GM12865 (cell line): ENCODE data around the gene FNDC1.

Experiments
- DNase-seq: peaks from one replicate; pipeline ENCODE4 v3.0.0; 2010; ENCODE audit warnings: low read depth
- H3K4me3 ChIP-seq: 2 replicates; pipeline ENCODE4 v1.5.1; 2011; ENCODE audit warnings: mild to moderate bottlenecking, low read depth, low read length, control low read depth
- TF ChIP-seq, protein P1 (sequence below): IDR thresholded peaks from 2 replicates; pipeline ENCODE4 v1.5.1; 2011; ENCODE audit warnings: low read length, control low read depth, low read depth, inconsistent platforms; ENCODE audit not compliant: insufficient read depth; ENCODE audit errors: missing control alignments

FNDC1 gene

DNA sequence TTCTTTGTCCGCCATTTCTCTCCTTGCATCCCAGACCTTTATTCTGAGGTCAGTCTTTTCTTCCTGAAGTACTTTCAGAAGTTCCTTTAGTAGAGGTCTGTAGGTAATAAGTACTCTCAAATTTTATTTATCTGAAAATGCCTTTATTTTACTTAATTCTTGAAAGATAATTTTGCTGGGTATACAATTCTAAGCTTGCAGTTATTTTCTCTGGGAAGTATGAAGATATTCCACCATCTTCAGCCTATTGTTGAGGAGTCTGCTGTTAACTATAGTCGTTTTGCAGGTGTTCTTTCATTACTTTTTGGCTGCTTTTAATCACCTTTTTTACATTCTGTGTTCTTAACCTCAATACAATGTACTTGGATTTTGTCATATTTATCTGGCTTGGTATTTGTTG is 13.5 kb upstream of the FNDC1 start:
- H3K4me3 ChIP-seq: no peak overlapping the region
- DNase-seq: no peak
- TF ChIP-seq, protein P1, sequence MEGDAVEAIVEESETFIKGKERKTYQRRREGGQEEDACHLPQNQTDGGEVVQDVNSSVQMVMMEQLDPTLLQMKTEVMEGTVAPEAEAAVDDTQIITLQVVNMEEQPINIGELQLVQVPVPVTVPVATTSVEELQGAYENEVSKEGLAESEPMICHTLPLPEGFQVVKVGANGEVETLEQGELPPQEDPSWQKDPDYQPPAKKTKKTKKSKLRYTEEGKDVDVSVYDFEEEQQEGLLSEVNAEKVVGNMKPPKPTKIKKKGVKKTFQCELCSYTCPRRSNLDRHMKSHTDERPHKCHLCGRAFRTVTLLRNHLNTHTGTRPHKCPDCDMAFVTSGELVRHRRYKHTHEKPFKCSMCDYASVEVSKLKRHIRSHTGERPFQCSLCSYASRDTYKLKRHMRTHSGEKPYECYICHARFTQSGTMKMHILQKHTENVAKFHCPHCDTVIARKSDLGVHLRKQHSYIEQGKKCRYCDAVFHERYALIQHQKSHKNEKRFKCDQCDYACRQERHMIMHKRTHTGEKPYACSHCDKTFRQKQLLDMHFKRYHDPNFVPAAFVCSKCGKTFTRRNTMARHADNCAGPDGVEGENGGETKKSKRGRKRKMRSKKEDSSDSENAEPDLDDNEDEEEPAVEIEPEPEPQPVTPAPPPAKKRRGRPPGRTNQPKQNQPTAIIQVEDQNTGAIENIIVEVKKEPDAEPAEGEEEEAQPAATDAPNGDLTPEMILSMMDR: no peak

DNA sequence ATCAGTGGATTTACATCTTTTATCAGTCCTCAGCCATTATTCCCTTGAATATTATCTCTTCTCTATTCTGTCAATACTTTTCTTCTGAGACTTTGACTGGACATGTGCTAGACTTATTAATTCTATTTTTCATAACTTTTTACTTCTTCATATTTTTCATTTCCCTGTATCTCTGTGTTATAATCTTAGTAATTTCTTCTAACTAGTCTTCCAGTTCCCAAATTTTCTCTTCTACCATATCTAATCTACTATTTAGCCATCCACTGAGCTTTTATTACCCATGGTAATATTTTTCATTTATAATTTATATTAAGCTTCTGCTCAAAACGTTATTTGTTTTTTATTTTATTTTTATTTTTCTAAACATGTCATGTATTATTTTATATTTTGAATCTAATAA is 13.1 kb upstream of the FNDC1 start:
- H3K4me3 ChIP-seq: no peak overlapping the region

DNA sequence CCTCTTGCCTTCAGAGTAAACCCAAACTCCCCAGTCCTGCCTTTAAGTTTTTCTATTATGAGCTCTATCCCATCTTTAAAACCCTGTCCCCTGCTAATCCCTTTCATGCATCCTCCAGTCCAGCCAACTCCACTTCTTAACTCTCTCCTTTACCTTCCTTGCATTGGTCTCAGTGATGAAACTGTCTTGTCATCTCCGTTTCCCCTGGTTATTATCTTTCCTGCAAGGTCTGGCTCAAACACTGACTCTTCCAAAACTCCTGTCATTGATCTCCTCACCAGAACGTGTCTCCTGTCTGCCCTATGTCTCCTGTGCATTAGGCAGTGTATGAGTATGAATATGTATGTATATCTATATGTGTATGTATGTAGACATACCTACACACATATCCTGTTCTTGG is 11.8 kb upstream of the FNDC1 start:
- DNase-seq: no peak
- TF ChIP-seq, protein P1: no peak

More for the DNA sequence above, 13.1 kb upstream of the FNDC1 start:
- DNase-seq: no peak
- TF ChIP-seq, protein P1: no peak

DNA sequence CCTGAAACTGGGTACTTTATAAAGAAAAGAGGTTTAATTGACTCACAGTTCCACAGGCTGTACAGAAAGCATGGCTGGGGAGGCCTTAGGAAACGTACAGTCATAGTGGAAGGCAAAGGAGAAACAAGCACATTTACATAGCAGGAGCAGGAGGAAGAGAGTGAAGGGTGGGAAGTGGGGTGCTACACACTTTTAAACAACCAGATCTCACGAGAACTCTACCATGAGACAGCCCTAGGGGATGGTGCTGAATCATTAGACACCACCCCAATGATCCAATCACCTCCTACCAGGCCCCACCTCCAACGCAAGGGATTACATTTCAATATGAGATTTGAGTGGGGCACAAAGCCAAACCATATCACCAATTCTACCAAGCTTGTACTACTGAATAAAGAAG is 7.4 kb upstream of the FNDC1 start:
- no peak overlapping the region for H3K4me3 ChIP-seq
- TF ChIP-seq, protein P1: no peak
- no peak for DNase-seq

More for the DNA sequence above, 11.8 kb upstream of the FNDC1 start:
- no peak overlapping the region for H3K4me3 ChIP-seq

DNA sequence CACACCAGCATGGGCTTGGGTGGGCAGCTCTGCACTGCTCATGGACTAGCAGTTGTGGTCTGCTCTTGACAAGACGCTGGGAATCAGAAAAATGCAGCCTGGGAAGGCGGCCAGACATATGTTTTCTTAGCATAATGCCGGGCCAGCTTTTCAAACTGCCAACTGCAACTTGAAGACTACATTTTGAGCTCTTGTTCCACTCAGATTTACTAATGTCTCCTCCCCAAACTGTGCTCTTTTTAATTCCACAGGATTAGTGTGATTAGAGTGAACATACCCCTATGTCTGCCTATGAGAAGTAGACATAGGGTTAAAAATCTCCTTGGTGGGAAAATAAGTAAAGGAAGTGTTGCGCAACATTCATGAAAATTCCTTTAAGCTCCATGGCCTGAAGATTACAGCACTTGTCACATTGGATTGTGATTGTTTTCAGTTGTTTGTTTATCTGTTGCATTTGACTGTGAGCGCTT is 5.3 kb upstream of the FNDC1 start:
- H3K4me3 ChIP-seq: no peak overlapping the region
- TF ChIP-seq, protein P1: no peak
- no peak for DNase-seq

DNA sequence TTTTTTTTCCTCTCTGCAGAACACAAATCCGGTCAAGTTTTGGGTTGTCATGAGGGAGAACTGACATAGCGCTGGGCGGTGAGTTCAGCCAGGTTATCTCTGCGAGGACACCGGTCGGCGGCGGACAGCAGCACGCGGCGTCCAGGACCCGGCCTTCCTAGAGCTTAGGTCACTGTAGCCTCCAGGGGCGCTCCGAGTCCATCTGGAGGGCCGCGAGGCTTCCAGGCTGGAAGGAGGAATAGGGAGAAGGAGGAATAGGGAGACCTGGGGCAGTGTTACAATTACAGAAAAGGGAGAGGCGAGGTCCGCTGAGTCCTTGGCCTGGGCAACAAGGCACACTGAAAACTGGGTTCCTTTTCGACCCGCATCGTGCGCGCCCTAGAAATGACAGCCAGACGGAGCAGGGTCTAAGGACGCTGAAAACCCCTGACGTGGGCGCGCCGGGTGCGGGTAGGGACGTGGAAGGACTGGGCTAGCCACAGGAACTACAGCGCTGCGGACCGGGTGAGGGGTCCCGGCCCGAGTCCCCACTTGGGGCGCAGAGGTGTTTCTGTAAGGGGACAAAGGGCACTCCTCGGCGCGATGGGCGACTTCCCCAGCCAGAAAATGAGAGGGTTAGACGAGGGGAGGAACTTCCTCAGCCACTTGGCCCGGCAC is 536 bp upstream of the FNDC1 start:
- no peak for DNase-seq
- TF ChIP-seq, protein P1: no peak
- no peak overlapping the region for H3K4me3 ChIP-seq

DNA sequence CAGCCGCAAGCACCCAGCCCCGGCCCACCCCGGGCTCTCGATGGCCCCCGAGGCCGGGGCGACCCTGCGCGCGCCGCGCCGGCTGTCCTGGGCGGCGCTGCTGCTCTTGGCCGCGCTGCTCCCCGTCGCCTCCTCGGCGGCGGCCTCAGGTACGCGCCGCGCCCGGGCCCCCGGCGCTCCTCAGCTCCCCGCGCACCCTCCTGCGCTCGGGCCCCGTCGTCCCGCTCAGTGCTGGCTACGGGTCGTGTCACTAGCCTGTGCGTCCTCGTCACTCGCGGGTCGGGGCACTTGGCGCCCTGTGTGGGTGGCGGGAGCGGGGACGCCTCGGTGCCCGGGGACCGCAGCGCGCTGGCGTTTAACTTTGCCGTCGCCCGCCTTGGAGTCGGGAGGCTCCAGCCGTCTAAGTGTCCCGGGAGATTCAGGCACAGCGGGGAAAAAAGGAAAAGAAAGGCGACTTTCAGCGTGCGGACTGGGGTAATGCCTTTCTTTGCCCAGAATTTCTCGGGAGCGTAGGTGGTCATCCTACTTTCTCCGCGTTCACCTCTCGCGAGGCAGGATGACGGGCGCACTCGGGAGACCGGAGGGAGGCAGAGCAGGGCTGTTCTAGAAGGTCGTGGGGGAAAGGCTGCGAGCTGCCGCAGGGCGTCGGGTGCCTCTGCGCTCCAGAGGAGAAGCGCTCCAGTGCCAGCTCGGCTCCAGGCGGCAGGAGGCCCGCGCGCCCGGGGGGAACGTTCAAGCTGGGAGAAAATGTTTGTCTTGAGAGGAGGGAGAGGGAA is 545 bp downstream of the FNDC1 start:
- TF ChIP-seq, protein P1: no peak
- DNase-seq: no peak
- H3K4me3 ChIP-seq: no peak overlapping the region
